IMR-90 (cell line): ENCODE data around the gene FLOT2. TPM values are rescaled to one million over a fixed set of nuclear protein-coding genes. Genes with fewer than 3 reads are reported as not detected.

Experiments
- ATAC-seq: fragments of 200-7000 bp; cut with Tn5 transposase; 2 replicates; pipeline ENCODE4 v1.9.1; 2020; ENCODE audit warnings: low read depth, mild to moderate bottlenecking, moderate library complexity
- BruUV-seq: library from RNA; stranded (reverse); fragments of 400-500 nt; replicated peaks from 2 replicates; lab custom pipeline; 2021; lab: Mats Ljungman, UMichigan
- CTCF ChIA-PET: fragments of 300-600 bp; formaldehyde crosslinking; extraction: SDS; loops from one replicate; lab custom pipeline; 2021; ENCODE audit warnings: antibody characterized with exemption; lab: Yijun Ruan, JAX
- POLR2A ChIA-PET: fragments of 300-600 bp; sonication (Branson Sonifier 250); formaldehyde crosslinking; loops from one replicate; lab custom pipeline; 2022; ENCODE audit warnings: antibody characterized with exemption; ENCODE audit not compliant: unreplicated experiment; lab: Charles Lee
- DNase-seq: peaks from one replicate; pipeline ENCODE4 v3.0.0; 2013
- H2AFZ ChIP-seq: replicated peaks from 2 replicates; pipeline ENCODE3; 2013; ENCODE audit warnings: low read length, mild to moderate bottlenecking; ENCODE audit not compliant: poor library complexity
- H2AK5ac ChIP-seq: 2 replicates; pipeline ENCODE4 v1.6.1; 2013; ENCODE audit warnings: low read depth, low read length, inconsistent platforms
- H2AK9ac ChIP-seq: replicated peaks from 2 replicates; pipeline ENCODE3; 2013; ENCODE audit warnings: mild to moderate bottlenecking, low read depth, low read length, moderate library complexity; ENCODE audit not compliant: poor library complexity
- H2BK120ac ChIP-seq: 2 replicates; pipeline ENCODE4 v1.6.1; 2013; ENCODE audit warnings: low read depth, low read length, inconsistent platforms
- H2BK15ac ChIP-seq: 3 replicates; pipeline ENCODE4 v1.6.1; 2013; ENCODE audit warnings: low read depth, low read length, inconsistent platforms
- H2BK20ac ChIP-seq: 2 replicates; pipeline ENCODE4 v1.6.1; 2013; ENCODE audit warnings: low read depth, mild to moderate bottlenecking, inconsistent platforms, low read length, moderate library complexity
- H2BK5ac ChIP-seq: 2 replicates; pipeline ENCODE4 v1.6.1; 2013; ENCODE audit warnings: mild to moderate bottlenecking, low read depth, low read length, inconsistent platforms; ENCODE audit not compliant: poor library complexity, severe bottlenecking
- H3K14ac ChIP-seq: replicated peaks from 2 replicates; pipeline ENCODE4 v1.6.1; 2013; ENCODE audit warnings: low read depth, low read length, inconsistent platforms
- H3K18ac ChIP-seq: 2 replicates; pipeline ENCODE4 v1.6.1; 2013; ENCODE audit warnings: low read depth, low read length, control low read depth
- H3K23ac ChIP-seq: 2 replicates; pipeline ENCODE4 v1.6.1; 2013; ENCODE audit warnings: low read depth, low read length, inconsistent platforms
- H3K27ac ChIP-seq: 2 replicates; pipeline ENCODE4 v1.5.1; 2013; ENCODE audit warnings: mild to moderate bottlenecking, control low read depth, low read length; ENCODE audit not compliant: insufficient read depth
- H3K27me3 ChIP-seq: 2 replicates; pipeline ENCODE4 v1.6.1; 2013; ENCODE audit warnings: low read length; ENCODE audit not compliant: control insufficient read depth, insufficient read depth
- H3K36me3 ChIP-seq: 2 replicates; pipeline ENCODE4 v1.6.1; 2013; ENCODE audit warnings: low read length, mixed read lengths; ENCODE audit not compliant: control insufficient read depth, insufficient read depth
- H3K4ac ChIP-seq: 2 replicates; pipeline ENCODE4 v1.6.1; 2013; ENCODE audit warnings: low read depth, low read length, inconsistent platforms
- H3K4me1 ChIP-seq: 2 replicates; pipeline ENCODE4 v1.6.1; 2013; ENCODE audit warnings: low read length, mixed read lengths; ENCODE audit not compliant: control insufficient read depth, insufficient read depth
- H3K4me2 ChIP-seq: 2 replicates; pipeline ENCODE4 v1.6.1; 2013; ENCODE audit warnings: low read depth, mild to moderate bottlenecking, control low read depth, low read length, moderate library complexity
- H3K4me3 ChIP-seq: 2 replicates; pipeline ENCODE4 v1.5.1; 2013; ENCODE audit warnings: low read depth, mild to moderate bottlenecking, control low read depth, low read length, moderate library complexity; ENCODE audit not compliant: insufficient read depth
- H3K56ac ChIP-seq: 2 replicates; pipeline ENCODE4 v1.6.1; 2013; ENCODE audit warnings: low read length, inconsistent platforms; ENCODE audit not compliant: insufficient read depth; ENCODE audit errors: extremely low read depth
- H3K79me1 ChIP-seq, 2 experiments: 2 replicates each; pipeline ENCODE4 v1.6.1; 2013; ENCODE audit warnings: low read length in 2 of 2, inconsistent platforms in 1 of 2, low read depth in 1 of 2
- H3K9ac ChIP-seq: 2 replicates; pipeline ENCODE4 v1.6.1; 2013; ENCODE audit warnings: low read depth, low read length, control low read depth
- H3K9me1 ChIP-seq: 2 replicates; pipeline ENCODE4 v1.6.1; 2013; ENCODE audit warnings: low read length, inconsistent platforms; ENCODE audit not compliant: insufficient read depth
- H3K9me3 ChIP-seq: 2 replicates; pipeline ENCODE4 v1.6.1; 2013; ENCODE audit warnings: low read length; ENCODE audit not compliant: control insufficient read depth, insufficient read depth
- H4K20me1 ChIP-seq: 2 replicates; pipeline ENCODE4 v1.6.1; 2013; ENCODE audit warnings: low read length, inconsistent platforms; ENCODE audit not compliant: insufficient read depth
- H4K5ac ChIP-seq: 2 replicates; pipeline ENCODE4 v1.6.1; 2013; ENCODE audit warnings: mild to moderate bottlenecking, low read depth, low read length, control low read depth
- H4K8ac ChIP-seq, 2 experiments: 2 replicates each; pipeline ENCODE4 v1.6.1; 2013; ENCODE audit warnings: low read depth in 2 of 2, low read length in 2 of 2, control low read depth in 1 of 2, inconsistent platforms in 1 of 2
- H4K91ac ChIP-seq: 2 replicates; pipeline ENCODE4 v1.6.1; 2013; ENCODE audit warnings: low read depth, low read length, inconsistent platforms; ENCODE audit not compliant: insufficient read depth
- CHD1 ChIP-seq: IDR thresholded peaks from 2 replicates; pipeline ENCODE4 v1.6.1; 2012; ENCODE audit warnings: low read depth, low read length, improper control_type of control experiment
- MAZ ChIP-seq: IDR thresholded peaks from 2 replicates; pipeline ENCODE4 v1.6.1; 2012; ENCODE audit warnings: low read depth, mild to moderate bottlenecking, low read length, improper control_type of control experiment, moderate library complexity, borderline replicate concordance
- MXI1 ChIP-seq: IDR thresholded peaks from 2 replicates; pipeline ENCODE4 v1.6.1; 2012; ENCODE audit warnings: low read depth, mild to moderate bottlenecking, low read length, moderate library complexity, borderline replicate concordance
- NFE2L2 ChIP-seq: fragments of 150-350 bp; IDR thresholded peaks from 2 replicates; pipeline ENCODE4 v1.6.1; 2016; ENCODE audit warnings: low read depth, mild to moderate bottlenecking, low read length
- WGBS, 2 experiments: methylation state at CpG; one replicate each; pipeline versions ENCODE4 v1.1.5 to v1.1.7; 2013; ENCODE audit warnings: missing lambda C conversion rate in 2 of 2; ENCODE audit not compliant: insufficient read length in 1 of 2; ENCODE audit errors: extremely low coverage in 2 of 2; 5-methylcytosine and 5-hydroxymethylcytosine counted together
- dilution Hi-C: fragments of 300-500 bp; cut with HindIII; formaldehyde crosslinking; loops from one replicate; pipeline ENCODE4 v1.14.3; 2018; ENCODE audit warnings: low sequenced_read_pairs; ENCODE audit not compliant: unreplicated experiment
- in situ Hi-C: fragments of 300-500 bp; cut with MboI; formaldehyde crosslinking; loops from 3 replicates; pipeline ENCODE4 v1.14.3; 2019; ENCODE audit warnings: low sequenced_read_pairs, inconsistent platforms, mixed read lengths
- intact Hi-C: fragments of 100-400 bp; cut with micrococcal nuclease; formaldehyde crosslinking; loops from 2 replicates; pipeline ENCODE4 v1.10.0; 2022
- polyA plus RNA-seq, 3 experiments: library from polyadenylated mRNA; depleted of rRNA; stranded (reverse); fragments of >200 nt; gene quantifications; 2 replicates each; pipeline ENCODE4 v1.2.3, GENCODE V29; 2012; ENCODE audit warnings: low replicate concordance in 1 of 3
- total RNA-seq: library from RNA; depleted of rRNA; stranded (reverse); fragments of >200 nt; gene quantifications from 2 replicates; pipeline ENCODE4 v1.2.3, GENCODE V29; 2012
- TF ChIP-seq, protein P1 (sequence below): fragments of 150-350 bp; IDR thresholded peaks from 2 replicates; pipeline ENCODE4 v1.6.1; 2016; ENCODE audit warnings: low read depth, mild to moderate bottlenecking, low read length, moderate library complexity, borderline replicate concordance

The FLOT2 gene
- total and polyA plus RNA-seq, 2 of the 4 experiments (the other 2 are of a cell fraction): 19.7 to 67.9 TPM

DNA sequence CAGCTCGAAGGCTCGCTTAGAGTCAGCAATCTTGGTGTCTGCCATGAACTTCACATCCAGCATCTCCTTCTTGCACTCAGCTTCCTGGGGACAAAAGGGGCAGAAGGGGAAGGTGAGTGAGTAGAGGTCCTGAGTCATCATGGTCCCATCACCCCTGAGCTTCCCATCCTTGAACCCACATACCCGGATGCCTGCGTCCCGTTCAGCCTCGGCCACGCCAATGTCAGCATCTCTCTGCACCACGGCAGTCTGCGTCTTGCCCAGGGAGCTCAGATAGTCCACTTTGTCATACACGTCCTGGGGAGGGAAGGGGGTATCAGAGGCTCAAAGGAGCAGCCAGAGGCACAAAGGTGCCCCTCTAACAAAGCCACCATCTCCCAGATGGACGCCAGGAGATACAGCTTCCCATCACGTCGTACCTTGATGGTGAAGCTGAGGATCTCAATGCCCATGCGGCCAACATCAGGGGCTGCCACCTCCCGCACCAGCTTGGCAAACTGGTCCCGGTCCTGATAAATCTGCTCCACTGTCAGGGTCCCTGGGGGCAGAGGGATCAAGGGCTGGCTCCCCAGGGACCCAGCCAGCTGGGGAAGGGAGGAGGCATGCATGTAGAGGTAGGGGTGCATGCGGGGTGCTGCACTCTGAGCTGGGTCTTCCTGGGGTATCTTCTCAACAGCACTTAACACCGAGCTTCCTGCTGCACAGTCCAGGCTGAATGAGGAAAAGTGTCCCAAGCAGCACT is 15.2 kb downstream of the FLOT2 start:
- Histone ChIP-seq H4K8ac (no peak overlapping the region), H2AK9ac (no peak overlapping the region), H3K9ac (no peak overlapping the region), H2BK15ac (no peak overlapping the region), H3K9me3 (no peaks in the 10 kb centered on the region), H4K91ac (no peak overlapping the region), H3K56ac (no peak overlapping the region), H3K18ac (no peak overlapping the region), H3K4me3 (no peak overlapping the region), H3K27me3 (no peaks in the 10 kb centered on the region), H2BK5ac (no peak overlapping the region), H3K4me2 (no peak overlapping the region), H3K4me1 (no peaks in the 10 kb centered on the region), H4K5ac (no peak overlapping the region), H3K27ac (no peak overlapping the region), H3K14ac (no peak overlapping the region), H2BK20ac (no peak overlapping the region), H2BK120ac (no peak overlapping the region), H3K79me1 (no peaks in the 10 kb centered on the region), H2AFZ (no peak overlapping the region), H3K9me1 (no peaks in the 10 kb centered on the region), H3K23ac (no peak overlapping the region; the same call in 1 of the 2 replicates), H3K4ac (no peak overlapping the region), H3K36me3 (peaks cover 65% of the 10 kb centered on the region), H4K20me1 (0 out of 2 replicates have a peak, but pooled peaks cover 4% of the 10 kb centered on the region), H2AK5ac (no peak overlapping the region)
- ChIA-PET CTCF (no interaction called here), POLR2A (no interaction called here)
- ATAC-seq (no peak), DNase-seq (no peak)
- WGBS, 2 experiments: 93% methylated on average over 2 of the region's 18 CpGs; no CpG with 5 or more reads in 1 of the 2 experiments
- intact Hi-C loops: no loop called here
- TF ChIP-seq, protein P1, sequence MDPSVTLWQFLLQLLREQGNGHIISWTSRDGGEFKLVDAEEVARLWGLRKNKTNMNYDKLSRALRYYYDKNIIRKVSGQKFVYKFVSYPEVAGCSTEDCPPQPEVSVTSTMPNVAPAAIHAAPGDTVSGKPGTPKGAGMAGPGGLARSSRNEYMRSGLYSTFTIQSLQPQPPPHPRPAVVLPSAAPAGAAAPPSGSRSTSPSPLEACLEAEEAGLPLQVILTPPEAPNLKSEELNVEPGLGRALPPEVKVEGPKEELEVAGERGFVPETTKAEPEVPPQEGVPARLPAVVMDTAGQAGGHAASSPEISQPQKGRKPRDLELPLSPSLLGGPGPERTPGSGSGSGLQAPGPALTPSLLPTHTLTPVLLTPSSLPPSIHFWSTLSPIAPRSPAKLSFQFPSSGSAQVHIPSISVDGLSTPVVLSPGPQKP: no peak
- no peak for TF ChIP-seq CHD1
- no peak for TF ChIP-seq MAZ
- no peak for TF ChIP-seq NFE2L2
- TF ChIP-seq MXI1: no peak
- BruUV-seq: no TSS peak
- in situ Hi-C loops: no loop called here
- dilution Hi-C loops: no loop called here
